ENCODE results near the gene AIG1. TPM values are rescaled to one million over a fixed set of nuclear protein-coding genes. Genes with fewer than 3 reads are reported as not detected.

AIG1 gene
- total and polyA plus RNA-seq, 2 donors from 2014 or later: 57.3 to 146 TPM

DNA sequence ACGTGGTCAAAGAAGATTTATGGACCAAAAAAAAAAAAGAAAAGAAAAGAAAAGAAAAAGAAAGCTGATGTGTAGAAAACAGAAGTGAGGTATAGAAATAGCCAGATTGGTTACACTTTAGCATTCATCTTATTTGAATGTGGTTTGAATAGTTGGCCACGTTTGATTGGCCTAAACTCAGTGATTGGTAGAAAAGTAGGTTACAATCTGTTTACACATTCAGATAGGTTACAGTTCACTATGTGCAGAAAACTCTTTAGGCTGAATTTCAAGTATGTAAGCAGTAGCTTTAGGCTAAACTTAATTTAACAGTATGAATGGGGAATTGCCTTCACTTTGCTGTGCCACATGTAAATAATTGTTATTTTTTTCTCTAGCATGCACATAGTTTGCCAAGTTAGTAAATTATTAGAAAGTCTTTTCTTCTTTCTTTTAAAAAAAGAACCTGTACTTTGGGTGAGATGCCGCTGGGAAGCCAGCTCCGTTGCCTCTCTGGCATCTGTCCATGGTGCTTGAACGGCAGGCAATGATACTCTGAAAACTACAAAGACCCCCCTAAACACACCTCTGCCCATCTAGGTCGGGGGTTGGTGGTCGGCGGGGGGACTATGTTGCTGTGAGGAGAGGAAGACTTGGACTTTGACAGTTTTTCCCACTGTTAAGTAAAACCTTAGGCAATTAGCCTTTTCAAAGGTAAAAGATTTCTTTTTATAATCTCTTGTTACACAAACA lies 173.0 kb downstream of the AIG1 start:
- H3K9me3 ChIP-seq (ENCODE audit: control insufficient read depth in 2 of 3, insufficient read depth in 1 of 3, low read length in 3 of 3): no peaks in the 10 kb centered on the region
- DNase-seq: peak in 3 of 5 donors; percentile 18 to 46 (median 25)
- H3K4me3 ChIP-seq (ENCODE audit: low read length in 3 of 3): no peak overlapping the region
- no peak overlapping the region for H3K27ac ChIP-seq (ENCODE audit: low read depth in 2 of 2, low read length in 2 of 2)
- no peaks in the 10 kb centered on the region for H3K27me3 ChIP-seq (ENCODE audit: control insufficient read depth, insufficient read depth, low read length)
- FAIRE-seq: no peak
- no peak for TF ChIP-seq CTCF (IDR thresholded peaks at IDR 0.05; ENCODE audit: borderline replicate concordance, extremely low read depth, insufficient read depth)
- H3K4me1 ChIP-seq (ENCODE audit: control insufficient read depth in 2 of 3, insufficient read depth in 2 of 3, low read depth in 1 of 3, low read length in 3 of 3): peaks cover 0 to 5% (median 3%) of the 10 kb centered on the region in 3 donors
- H3K36me3 ChIP-seq (ENCODE audit: control insufficient read depth in 2 of 3, insufficient read depth in 3 of 3, low read length in 3 of 3): no peaks in the 10 kb centered on the region
- no peak overlapping the region for H3K9ac ChIP-seq (ENCODE audit: low read length in 3 of 3)
- intact Hi-C loops (cut with DNase I): no loop called here

- peaks cover 0 to 5% (median 3%) of the 10 kb centered on the region in 3 donors for H3K4me1 ChIP-seq (ENCODE audit: control insufficient read depth in 2 of 3, insufficient read depth in 2 of 3, low read depth in 1 of 3, low read length in 3 of 3)
- intact Hi-C loops (cut with DNase I): no loop called here
- DNase-seq: no peak
- no peak for FAIRE-seq
- TF ChIP-seq CTCF (IDR thresholded peaks at IDR 0.05; ENCODE audit: borderline replicate concordance, extremely low read depth, insufficient read depth): no peak
- H3K27ac ChIP-seq (ENCODE audit: low read depth in 2 of 2, low read length in 2 of 2): no peak overlapping the region
- H3K9me3 ChIP-seq (ENCODE audit: control insufficient read depth in 2 of 3, insufficient read depth in 1 of 3, low read length in 3 of 3): no peaks in the 10 kb centered on the region
- no peaks in the 10 kb centered on the region for H3K36me3 ChIP-seq (ENCODE audit: control insufficient read depth in 2 of 3, insufficient read depth in 3 of 3, low read length in 3 of 3)
- no peaks in the 10 kb centered on the region for H3K27me3 ChIP-seq (ENCODE audit: control insufficient read depth, insufficient read depth, low read length)
- H3K4me3 ChIP-seq (ENCODE audit: low read length in 3 of 3): no peak overlapping the region
- no peak overlapping the region for H3K9ac ChIP-seq (ENCODE audit: low read length in 3 of 3)
Observed at GRCh38 chr6:143234734-143235133, 174.0 kb downstream of the AIG1 start.

GRCh38 chr6:143236151-143236798 lies 175.6 kb downstream of the AIG1 start:
- Histone ChIP-seq H3K4me1 (ENCODE audit: control insufficient read depth in 2 of 3, insufficient read depth in 2 of 3, low read depth in 1 of 3, low read length in 3 of 3) (peaks cover 0 to 5% (median 3%) of the 10 kb centered on the region in 3 donors), H3K9ac (ENCODE audit: low read length in 3 of 3) (no peak overlapping the region), H3K4me3 (ENCODE audit: low read length in 3 of 3) (no peak overlapping the region), H3K9me3 (ENCODE audit: control insufficient read depth in 2 of 3, insufficient read depth in 1 of 3, low read length in 3 of 3) (no peaks in the 10 kb centered on the region), H3K27me3 (ENCODE audit: control insufficient read depth, insufficient read depth, low read length) (no peaks in the 10 kb centered on the region), H3K27ac (ENCODE audit: low read depth in 2 of 2, low read length in 2 of 2) (no peak overlapping the region), H3K36me3 (ENCODE audit: control insufficient read depth in 2 of 3, insufficient read depth in 3 of 3, low read length in 3 of 3) (no peaks in the 10 kb centered on the region)
- intact Hi-C loops (cut with DNase I): no loop called here
- DNase-seq (no peak), FAIRE-seq (no peak)
- TF ChIP-seq CTCF (IDR thresholded peaks at IDR 0.05; ENCODE audit: borderline replicate concordance, extremely low read depth, insufficient read depth): no peak
